HG02943 (cell line): Measurements from ENCODE around the gene PDE10A.
"Not testable (repeated sequence)": the region's sequence is repeated elsewhere in the genome, so short reads cannot be mapped to it uniquely, and the experiment has no call there.

Experiments
- ATAC-seq: cut with Tn5 transposase; IDR thresholded peaks from one replicate; pipeline ENCODE4 v1.9.1; 2021; ENCODE audit warnings: mild to moderate bottlenecking, low read depth, moderate library complexity; ENCODE audit not compliant: unreplicated experiment

The PDE10A gene

GRCh38 chr6:165566088-165566828, 96.8 kb downstream of the PDE10A start:
- no peak for ATAC-seq

DNA sequence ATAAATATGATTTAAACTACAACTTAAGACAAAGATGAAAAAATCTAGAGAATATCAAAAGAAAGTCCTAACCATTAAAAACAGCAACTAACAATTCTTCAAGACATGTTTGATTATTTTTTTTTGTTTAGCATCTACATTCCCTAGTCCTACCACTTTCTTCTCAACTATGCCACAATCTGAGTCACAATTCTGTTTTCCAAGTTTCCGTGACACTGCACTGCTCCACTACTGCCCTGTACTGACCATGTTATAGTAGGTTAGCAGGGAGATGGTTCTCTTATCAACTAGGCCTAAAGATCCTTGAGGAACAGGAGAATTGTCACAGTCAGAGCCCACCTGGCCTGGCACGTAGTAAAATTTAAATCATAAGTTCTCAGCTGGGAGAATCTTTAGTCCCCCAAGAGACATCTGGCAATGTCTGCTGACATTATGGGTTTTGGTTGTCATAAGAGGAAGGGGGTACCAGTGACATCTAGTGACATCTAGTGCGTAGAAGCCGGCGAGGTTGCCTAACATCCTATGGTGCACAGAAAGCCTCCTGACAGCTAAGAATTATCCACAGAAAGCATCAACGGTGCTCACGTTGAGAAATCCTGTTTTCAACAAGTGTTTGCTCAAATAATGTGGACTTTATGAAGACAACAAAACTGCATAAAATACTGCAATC, 100.5 kb downstream of the PDE10A start:
- ATAC-seq = no peak

GRCh38 chr6:165559632-165560031, 103.4 kb downstream of the PDE10A start:
- ATAC-seq = no peak

GRCh38 chr6:165558097-165558496, 104.9 kb downstream of the PDE10A start:
- not testable (repeated sequence) for ATAC-seq

DNA sequence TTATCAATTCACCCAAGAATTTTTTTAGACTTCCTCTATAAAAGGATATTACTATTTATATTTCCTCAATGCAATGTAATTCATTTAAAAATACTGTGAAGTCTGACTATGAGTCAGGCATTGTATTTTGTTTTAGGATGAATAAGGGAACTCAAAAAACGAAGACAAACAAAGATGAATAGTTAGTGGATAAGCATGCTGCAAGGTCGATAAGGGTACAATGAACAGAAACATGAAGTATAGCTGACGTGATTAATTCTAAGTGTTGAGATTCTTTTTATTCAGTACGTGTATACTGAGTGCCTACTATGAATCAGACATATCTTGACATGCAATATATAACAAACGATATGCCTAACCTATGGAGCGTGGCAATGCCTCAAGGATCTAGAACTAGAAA, 105.4 kb downstream of the PDE10A start:
- no peak for ATAC-seq

- ATAC-seq = no peak
Measured at GRCh38 chr6:165556116-165556843, 106.8 kb downstream of the PDE10A start.

GRCh38 chr6:165554644-165555043, 108.4 kb downstream of the PDE10A start:
- ATAC-seq = not testable (repeated sequence)

GRCh38 chr6:165552248-165552736, 110.7 kb downstream of the PDE10A start:
- no peak for ATAC-seq

DNA sequence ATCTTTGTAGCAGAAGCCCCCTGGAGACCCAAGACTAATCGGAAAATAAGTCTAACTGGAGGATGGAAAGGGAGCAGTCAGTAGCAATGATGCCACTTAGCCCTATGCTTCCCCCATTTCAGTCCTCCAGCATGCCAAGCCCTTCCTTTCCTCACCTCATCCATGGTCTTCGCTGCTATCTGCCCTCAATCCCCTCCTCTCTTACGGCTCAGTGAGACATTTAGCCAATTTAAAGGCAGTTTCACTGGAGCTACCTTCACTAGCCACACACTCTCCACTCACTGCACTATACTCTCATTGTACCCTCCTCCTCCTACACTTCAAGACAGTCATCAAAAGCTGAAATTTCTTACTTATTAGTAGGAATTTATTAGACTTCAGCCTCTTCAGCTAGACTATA, 111.2 kb downstream of the PDE10A start:
- ATAC-seq = no peak

- no peak for ATAC-seq
Measured at GRCh38 chr6:165548450-165548849, 114.6 kb downstream of the PDE10A start.

- no peak for ATAC-seq
Measured at GRCh38 chr6:165545806-165546205, 117.2 kb downstream of the PDE10A start.

DNA sequence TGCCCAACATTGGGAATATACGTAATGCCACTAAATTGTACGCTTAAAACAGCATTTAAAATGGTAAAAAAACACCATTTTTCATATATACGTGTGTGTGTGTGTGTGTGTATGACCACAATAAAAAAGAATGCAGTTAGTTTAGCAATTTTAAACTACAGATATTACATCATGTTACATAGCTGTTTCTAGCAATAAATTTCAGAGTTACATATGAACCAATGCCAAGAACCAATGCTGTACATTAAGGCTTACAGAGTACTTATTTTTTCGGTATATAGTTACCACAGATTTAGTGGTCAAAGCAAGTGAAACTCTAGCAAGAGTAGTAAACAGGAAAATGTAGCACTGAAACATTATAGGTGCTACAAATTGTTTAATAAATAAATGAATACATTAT, 119.3 kb downstream of the PDE10A start:
- ATAC-seq = no peak

DNA sequence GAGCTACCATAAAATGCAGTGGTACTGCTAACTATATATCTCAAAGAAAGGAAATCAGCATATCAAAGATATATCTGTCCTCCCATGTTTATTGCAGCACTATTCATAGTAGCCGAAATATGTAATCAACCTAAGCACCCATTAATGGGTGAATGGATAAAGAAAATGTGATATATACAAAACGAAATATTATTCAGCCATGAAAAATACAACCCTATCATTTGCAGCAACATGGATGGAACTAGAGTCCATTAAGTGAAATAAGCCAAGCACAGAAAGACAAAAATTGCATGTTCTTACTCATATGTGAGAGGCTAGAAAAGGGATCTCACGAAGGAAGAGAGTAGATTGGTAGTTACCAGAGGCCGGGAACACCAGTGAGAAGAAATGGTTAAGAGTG, 126.1 kb downstream of the PDE10A start:
- ATAC-seq = no peak

GRCh38 chr6:165519316-165519715, 143.7 kb downstream of the PDE10A start:
- no peak for ATAC-seq

DNA sequence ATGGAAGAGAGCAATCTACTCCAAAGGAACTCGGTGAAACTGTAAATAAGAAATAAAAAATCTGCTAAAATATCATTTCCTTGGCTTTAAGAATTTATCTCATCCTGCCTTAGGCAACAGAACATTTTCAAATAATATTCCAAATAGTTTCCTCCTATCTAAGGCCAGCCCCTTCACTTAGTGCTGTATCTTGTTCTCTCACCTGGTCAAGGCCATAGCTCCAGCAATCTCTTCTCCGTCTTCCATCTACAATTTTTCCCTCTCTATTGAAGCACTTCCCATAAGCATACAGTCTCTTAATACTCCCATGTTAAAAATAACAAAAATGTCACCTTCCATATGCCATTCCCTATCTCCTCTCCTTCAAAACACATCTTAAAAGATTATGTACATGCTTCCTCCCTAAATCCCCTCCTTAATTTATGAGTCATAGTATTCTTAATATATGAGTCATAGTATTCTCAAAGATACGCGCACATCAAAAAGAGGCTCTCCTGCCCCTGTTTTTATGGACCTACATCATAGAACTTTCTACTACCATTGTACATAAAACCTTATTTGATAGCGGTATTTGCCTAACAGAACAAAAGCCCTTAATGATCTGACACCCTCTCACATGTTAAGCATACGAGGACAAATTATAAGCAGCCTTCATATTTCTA, 146.9 kb downstream of the PDE10A start:
- ATAC-seq = no peak

GRCh38 chr6:165514621-165515020, 148.4 kb downstream of the PDE10A start:
- no peak for ATAC-seq

- ATAC-seq = no peak
Measured at GRCh38 chr6:165511807-165512206, 151.2 kb downstream of the PDE10A start.

DNA sequence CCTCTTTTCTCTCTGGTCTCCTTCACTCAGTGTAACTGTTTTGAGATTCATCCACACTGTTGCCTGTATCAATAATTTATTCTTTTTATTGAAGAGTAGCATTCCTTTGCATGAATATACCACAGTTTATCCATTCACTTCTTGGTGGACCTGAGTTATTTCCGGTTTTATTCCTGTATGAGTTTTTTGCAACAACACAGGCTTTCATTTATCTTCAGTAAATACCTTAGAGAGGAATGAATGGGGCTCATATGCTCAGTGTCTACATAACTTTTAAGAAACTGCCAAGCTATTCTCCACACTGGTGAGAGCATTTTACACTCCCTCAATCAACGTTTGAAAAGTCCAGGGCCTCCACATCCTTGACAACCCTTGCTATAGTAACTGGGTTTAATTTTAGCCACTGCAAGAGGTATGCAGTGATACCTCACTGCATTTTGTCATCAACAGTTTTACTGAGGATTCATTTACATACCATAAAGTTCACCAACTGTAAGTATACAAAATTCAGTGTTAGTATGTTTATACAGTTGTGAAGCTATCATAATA, 154.6 kb downstream of the PDE10A start:
- no peak for ATAC-seq

- no peak for ATAC-seq
Measured at GRCh38 chr6:165506657-165507056, 156.4 kb downstream of the PDE10A start.

GRCh38 chr6:165500214-165500907, 162.7 kb downstream of the PDE10A start:
- not testable (repeated sequence) for ATAC-seq
